ENCODE data around the gene CHML.

Gene CHML

DNA sequence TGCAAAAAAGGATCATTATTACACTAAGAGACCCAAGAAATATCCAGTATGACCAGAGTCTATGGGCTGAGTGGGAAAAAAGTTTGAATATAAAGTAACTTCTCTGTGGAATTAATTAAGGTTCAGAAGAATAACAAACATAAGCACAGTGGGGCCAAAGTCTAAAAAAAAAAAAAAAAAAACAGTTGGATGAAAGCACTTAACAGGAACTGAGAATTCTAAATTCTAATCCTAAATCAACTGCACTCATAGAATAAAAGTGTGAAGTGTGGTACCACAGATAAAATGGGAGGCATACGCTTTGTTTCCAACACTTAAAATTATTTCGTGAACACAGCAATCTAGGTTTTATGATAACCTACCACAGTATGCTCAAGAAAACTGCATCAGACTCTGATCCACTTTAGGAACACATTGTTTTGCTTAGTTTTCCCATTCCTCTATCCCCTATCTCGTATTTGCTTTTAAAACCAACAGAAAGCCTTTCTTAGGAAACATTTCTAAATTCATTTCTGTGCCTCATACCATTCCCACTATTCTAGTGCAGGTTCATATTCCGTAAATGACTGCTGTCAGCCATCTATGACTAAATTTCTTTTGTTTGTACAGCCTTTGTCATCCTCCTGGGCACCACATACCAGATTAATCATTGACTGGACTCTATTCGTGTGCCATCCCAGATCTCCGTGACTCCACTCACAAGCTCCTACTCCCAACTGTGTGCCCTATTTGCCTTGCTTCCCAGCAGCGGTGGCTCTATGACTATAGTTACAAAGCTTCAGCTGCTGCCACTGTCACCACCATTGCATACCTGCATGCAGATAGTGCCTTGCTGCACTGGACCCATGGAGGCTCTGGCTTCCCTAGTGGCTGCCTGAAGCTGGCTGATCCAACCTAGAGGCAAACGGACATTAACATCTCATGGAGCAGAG lies 24.9 kb downstream of the CHML start:
- no peak for DNase-seq (ENCODE audit: low spot score)

DNA sequence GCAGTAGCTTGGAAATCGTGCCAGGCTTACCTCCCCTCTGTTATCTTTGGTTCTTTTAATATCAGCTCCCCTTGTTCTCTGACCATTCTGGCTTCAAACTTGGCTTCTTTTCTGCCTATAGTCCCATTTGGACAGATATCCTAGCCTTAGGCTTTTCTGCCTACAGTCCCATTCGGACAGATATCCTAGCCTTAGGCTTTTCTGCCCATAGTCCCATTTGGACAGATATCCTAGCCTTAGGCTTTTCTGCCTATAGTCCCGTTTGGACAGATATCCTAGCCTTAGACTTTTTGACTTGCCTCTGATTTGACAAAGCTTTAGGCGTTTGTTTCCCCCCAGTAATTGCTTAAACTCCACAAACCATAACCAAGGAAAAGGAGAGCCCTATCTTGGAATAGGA lies 25.6 kb downstream of the CHML start:
- no peak for DNase-seq (ENCODE audit: low spot score)

DNA sequence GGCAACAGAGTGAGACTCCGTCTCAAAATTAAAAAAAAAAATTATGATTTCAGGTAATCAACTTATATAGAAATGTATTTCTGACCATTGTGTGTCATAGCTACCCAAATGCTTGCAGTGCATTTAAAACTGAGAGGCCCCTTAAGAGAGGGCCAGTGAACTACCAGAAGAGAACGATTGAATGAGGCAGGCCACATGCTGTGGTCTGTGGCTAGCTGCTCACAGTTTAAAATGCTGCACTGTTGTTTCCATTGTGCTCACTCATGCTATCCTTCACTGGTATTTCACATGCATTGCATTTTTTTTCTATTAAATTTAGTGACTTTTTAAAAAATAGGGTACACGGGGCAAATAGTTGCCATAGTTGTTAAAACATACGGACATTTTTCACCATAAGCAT lies 26.0 kb downstream of the CHML start:
- DNase-seq (ENCODE audit: low spot score): no peak

DNA sequence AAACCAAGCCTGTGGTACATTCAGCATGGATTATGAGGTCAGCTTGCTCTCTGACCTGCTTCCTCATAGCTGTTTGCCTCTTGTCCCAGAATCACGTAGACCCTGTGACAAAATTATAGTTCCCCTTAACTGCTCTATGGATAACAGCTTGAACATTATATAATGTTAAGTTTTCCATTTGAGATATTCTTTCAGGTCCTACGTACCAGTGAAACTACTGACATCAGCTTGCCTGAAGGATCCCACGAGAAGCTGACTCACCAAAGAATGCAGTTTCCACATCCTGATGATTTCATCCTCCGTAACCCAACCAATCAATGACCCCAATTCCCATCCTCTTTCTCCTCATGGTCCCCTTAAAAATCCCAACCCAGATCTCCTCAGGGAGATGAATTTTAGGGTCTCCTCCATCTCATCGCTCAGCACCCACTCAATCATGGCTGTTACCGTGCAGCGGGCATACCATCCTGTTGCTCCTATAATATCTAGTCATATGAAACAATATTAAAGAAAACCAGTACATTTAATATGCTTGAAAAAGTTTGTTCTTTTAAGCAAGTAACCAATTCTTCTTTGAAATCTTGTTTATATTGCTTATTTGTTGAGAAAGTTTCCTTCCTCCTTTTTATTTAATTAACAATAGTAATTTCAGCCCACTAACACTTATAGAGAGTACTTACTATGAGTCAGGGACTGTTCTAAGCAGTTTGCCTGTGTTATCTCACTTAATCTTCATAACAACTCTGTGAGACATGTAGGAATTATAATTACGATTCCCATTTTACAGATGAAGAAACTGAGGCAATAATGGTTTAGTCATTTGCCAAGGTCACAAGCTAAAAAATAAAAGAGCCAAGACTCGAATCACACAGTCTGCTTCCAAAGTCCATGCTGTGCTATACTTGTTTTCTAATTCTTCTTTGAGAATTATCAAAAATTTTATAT lies 27.4 kb downstream of the CHML start:
- no peak for DNase-seq (ENCODE audit: low spot score)

DNA sequence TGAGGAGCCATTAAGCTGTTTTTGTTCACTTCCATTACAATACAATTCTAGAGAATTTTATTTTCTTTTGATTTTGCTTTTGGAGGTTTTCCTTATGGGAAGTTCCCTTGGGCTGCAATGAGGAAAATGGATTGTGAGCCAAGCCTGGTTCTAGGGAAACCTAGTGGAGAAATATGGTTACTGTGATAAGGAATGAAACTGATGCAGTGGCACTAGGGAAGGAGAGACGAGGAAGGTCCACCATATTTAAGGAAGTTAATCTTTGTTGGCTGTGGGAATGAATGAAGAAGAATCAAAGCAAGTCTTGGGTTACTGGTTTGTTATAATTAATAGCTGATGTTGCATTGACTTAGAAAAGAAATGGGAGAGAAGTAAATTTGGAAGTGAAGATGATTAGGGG lies 28.4 kb downstream of the CHML start:
- no peak for DNase-seq (ENCODE audit: low spot score)

DNA sequence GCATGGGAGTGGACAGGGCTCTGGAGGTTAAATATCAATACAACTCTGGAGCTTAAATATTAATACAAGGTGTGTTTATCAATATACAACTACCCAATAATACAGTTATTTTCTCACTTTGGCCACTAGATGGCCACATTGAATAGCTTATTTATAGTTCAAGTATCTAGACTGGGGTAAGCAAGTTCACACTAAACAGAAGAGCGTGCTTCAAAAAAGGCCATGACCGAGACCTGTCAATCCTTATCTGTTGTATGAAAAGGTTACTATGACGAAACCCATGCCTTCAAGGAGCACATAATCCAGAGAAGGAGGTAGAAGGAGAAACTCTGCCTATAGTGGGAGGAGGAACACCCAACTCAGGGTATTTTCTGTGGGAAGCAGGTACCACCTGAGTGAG lies 29.1 kb downstream of the CHML start:
- DNase-seq (ENCODE audit: low spot score): peak; percentile 80

DNA sequence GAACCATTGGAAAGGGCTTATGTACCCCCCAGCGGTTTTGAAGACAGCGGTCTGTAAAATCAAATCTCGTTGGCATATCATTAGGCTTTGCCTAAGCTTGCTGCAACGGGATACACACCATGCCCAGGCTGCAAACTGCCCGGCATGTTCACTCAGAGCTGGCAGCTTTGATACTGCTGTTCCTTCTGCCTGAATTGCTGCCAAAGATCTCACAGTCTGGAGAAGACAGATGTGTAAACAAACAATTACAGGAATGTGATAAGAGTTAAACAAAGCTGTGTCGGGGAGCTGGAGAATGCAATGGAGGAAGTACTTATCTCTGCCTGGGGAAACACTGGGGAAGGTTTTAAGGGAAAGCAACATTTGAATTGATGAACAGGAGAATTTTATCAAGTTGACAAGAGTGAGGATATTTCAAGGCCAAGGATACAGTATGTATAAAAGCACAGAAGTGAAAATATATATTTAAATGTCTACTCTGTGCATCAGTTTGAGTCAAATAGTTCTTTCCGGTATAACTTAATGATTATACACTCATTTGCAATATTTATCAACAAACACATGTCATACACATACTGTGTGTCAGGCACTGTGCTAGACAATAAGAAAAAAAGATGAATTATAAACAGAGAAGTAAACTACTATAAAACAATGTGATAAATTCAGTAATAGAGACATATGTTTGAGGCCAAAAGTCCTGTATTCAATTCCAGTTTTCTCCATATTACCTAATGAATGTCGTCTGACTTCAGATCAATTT lies 29.9 kb downstream of the CHML start:
- DNase-seq (ENCODE audit: low spot score): no peak

DNA sequence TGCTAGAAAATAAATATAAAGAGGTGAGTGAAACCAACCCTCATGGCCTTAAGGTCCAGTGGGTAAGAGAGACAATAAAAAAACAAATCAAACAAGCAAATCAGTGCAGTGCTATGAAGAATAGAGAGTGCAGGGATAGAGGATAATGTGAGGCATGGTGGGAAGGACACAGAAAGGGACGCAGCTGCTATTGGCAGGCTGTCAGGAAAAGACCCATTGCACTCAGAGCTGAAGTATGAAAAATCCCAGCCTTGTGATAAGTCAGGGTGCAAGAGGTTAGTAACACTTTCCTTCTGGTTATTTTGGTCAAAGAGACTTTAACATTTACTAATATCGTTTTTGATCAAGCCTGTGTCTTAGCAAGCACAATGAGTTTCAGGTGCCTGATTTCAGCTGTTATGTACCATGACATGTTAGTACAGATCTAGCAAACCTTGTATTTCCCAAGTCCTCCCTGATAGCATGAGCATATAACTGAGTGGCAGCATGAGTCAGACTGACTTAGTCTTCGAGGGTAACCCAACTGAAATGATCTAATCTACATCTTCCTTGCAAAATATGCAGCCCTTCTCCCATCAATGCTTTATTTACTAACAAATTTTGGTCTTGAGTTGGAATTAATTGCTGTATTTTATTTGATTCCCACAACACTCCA lies 31.7 kb downstream of the CHML start:
- DNase-seq (ENCODE audit: low spot score): no peak

DNA sequence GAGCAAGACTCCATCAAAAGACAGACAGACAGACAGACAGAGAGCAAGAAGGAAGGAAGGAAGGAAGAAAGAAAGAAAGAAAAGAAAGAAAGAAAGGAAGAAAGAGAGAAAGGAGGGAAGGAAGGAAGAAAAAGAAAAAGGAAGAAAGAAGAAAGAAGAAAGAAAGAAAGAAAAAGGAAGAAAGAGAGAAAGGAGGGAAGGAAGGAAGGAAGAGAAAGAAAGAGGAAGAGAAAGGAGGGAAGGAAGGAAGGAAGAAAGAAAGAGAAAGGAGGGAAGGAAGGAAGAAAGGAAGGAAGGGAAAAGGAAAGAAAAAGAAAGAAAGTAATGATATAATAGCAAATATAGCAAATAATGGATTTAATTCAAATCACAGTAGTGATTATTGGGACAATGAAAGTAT lies 32.7 kb downstream of the CHML start:
- DNase-seq (ENCODE audit: low spot score): no peak

DNA sequence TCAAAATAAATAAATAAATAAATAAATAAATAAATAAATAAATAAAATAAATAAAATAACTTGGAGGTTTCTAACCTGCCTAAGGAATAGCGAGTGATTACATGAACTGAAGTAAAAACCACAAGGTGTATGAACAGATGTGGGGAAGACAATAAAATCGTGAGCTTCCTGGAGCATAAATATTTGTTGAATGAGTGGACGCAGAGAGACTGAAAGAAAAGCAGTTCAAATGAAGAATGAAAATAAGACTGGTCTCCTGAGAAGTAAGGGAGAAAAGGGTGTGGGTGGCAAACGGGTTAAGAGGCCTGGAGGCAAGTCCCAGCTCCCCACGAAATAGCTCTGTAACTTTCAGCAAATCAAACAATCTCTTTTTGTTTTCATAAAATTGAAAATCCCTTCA lies 33.6 kb downstream of the CHML start:
- no peak for DNase-seq (ENCODE audit: low spot score)

DNA sequence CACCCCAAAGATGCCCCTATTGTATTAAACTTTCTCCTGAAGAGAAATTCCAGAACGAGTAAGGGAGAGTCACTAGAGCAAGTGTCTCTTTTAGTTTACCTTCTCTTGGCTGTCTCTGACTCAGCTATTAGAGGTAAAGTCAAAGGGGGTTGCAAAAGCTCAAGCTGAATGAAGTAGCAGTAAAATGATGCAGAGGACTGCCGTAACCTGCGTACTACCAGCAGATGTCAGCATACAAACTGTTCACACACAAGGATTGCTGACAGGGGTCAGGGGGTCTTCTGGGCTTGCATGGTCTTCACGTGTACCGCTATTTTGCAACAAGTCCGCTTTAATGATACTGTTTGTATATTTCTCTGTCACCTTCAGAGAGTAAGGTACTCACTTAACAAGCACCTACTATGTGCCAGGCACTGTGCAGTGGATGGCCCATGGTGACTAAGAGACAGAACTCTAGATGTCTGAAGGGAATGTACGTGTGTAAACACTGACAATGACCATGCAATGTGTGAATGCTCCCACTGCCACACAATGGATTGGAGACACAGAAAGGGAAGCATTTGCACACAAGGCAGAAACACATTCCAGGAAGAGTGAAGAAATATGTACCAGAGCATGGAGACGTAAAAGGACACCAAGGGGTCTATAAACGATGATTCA lies 34.9 kb downstream of the CHML start:
- DNase-seq (ENCODE audit: low spot score): no peak

DNA sequence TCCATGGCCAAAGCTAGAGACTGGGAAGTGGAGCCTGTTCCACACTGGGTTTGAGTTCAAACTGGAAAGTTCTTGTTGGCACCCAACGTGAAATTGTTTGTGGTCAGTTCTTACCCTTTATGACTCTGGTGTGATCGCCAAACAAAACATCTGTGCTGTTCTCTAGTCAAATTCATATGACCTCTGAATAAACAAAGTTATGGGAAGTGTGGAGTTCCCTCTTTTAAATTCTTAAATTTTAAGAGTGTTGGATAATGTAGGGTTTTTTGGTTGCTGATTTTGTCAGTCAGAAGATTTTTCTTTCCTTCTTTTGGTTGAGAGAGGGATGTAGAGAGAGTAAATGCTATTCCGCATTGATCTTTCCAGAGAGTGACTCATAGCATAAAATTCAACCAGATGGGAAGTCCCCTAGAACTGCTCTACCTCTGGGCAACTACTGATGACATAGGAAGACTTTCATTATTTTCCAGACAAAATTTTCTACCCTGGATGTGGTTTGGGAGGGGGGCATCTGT lies 36.4 kb downstream of the CHML start:
- DNase-seq (ENCODE audit: low spot score): no peak

DNA sequence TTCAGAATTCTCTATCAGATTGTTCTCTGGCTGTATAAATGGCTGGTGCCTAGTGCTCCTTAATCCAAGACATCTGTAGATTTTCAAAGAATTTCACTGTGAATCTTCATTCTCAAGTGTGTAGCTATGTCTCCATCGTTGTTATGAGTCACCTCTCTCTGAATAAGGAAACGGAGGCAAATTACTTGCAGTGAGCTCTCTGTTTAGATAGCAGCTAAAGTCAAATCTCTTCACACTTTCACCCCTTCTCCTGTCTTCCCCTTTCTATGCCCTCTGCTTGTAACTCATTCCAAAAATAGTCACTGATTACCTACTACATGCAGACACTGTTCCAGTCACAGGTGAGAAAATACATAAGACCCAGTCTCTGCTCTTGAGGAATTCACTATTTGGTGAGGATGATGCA lies 39.7 kb downstream of the CHML start:
- no peak for DNase-seq (ENCODE audit: low spot score)

DNA sequence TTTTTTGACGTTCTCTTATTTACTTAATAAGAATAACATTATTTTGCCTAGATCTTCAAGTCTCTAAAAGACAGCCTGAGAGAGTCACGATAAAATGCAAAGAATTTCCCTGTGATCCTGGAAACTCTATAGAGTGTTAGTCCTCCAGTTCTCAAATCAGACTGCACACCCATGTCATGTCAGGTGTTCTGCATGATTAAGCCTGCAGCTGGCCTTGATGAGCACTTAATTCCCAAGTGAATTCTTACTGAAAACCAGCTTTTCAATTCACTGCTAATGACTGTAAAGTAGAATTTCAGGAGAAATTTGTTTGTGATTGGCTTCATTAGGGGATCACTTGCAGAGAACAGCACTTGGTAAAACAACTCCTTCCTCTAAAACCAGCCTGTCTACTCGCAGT lies 41.9 kb downstream of the CHML start:
- no peak for DNase-seq (ENCODE audit: low spot score)

DNA sequence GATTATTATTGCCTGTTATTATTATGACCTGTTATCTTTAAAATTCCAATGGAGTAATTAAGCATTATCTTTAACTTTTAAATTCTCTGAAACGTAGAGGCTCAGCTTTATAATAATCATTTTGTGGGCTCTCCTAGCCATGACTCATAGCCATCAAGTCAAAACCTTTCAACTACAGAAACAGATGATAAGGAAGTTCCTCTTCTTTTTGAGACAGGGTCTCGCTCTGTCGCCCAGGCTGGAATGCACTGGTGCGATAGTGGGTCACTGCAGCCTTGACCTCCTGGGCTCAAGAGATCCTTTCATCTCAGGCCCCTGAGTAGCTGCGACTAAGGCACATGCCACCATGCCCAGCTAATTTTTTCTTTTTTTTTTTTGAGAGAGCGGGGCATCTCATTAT lies 43.5 kb downstream of the CHML start:
- no peak for DNase-seq (ENCODE audit: low spot score)

DNA sequence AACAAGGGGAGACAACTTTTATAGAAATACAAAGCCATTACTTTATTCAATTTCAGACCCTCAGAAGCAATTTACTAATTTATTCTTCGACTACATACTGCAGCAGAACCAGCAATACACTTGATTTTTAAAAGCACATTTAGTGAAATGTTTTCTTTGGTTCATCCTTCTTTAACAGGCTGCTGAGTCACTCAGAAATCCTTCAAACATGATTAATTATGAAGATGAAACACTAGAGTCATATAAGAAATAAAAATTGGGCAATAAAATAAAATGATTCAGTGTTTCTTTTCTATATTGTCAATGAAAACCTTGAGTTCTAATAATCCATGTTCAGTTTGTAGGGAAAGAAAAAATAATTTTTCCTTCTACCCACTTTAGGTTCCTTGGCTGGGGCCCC lies 47.0 kb downstream of the CHML start:
- DNase-seq (ENCODE audit: low spot score): no peak

DNA sequence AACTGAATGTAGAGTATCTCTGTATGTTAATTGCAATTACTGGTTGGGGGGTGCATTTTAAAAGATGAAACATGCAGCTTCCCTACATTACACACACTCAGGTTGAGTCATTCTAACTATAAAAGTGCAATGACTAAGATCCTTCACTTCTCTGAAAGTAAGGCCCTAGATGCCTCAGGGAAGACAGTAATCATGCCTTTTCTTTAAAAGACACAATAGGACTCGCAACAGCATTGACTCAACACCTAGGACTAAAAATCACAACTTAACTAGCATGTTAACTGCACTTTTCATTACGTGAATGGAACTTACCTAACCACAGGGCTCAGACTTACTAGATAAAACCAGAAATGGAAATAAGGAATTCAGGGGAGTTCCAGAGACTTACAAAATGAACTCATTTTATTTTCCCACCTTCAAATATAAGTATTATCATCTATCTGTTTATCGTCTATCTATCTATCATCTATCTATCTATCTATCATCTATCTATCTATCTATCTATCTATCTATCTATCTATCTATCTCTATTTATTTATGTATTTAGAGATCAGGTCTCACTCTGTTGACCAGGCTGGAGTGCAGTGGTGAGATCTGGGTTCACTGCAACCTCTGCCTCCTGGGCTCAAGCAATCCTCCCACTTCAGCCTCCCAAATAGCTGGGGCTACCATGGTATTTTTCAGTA lies 47.8 kb downstream of the CHML start:
- no peak for DNase-seq (ENCODE audit: low spot score)

DNA sequence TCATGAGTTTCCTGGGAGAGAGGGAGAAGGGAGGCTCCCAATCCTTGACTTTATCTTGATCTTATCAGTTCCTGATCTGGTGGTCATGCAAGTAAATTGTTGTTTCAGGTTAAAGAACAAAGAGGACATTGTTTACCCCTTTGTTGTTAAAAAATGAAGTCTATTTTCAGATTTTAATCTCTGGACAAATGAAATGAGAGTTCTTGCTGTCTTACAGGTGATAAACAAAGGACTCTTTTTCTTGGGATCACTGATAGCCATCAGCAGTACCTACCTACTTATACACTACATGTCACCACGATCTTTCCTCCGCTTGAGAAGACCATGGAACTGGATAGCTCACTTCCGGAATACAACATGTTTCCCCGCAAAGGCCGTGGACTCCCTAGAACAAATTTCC lies 48.4 kb downstream of the CHML start:
- no peak for DNase-seq (ENCODE audit: low spot score)

DNA sequence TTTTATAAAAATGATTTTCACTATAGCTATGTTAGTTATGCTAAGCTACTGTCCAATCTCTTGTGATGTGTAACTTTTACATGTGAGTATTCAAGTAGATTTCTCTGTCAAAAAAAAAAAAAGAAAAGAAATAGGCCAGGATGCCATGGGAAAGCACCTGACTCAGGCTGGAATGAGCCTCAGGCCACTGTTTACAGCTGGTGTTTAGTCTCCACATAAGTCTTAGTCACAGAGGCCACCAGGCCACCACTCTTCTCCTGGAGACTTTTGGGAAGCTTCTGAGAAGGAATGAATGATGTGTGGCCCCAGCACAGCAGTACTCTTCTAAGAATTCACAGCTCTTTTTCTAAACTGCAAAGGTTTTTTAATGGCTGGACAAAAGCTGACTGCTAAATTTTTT lies 48.9 kb downstream of the CHML start:
- no peak for DNase-seq (ENCODE audit: low spot score)

DNA sequence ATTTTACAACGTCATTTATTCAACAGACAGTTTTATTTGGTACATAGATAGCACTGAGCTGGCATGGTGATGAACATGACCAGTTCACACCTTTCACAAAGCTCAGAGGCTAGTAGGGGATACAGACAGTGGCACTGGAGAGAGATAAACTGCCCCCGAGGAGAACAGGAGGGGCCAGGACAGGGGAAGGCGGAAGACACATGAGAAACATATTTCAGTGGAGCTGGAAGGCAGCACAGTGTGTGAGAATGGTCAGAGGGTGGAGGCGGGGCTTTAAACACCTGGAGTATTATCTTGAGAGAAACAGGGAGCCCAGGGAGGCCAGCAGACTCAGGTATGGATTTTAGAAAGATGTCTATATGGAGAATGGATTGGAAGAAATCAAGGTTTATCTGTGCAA lies 49.5 kb downstream of the CHML start:
- DNase-seq (ENCODE audit: low spot score): no peak
